ENCODE data around the gene COPG1. TPM values are rescaled to one million over a fixed set of nuclear protein-coding genes. Genes with fewer than 3 reads are reported as not detected.

COPG1 gene
- total and polyA plus RNA-seq, 2 of the 13 experiments (the other 11 are each of a cell fraction or from before 2014, with no cell fraction given), result 98.6 to 166 TPM

DNA sequence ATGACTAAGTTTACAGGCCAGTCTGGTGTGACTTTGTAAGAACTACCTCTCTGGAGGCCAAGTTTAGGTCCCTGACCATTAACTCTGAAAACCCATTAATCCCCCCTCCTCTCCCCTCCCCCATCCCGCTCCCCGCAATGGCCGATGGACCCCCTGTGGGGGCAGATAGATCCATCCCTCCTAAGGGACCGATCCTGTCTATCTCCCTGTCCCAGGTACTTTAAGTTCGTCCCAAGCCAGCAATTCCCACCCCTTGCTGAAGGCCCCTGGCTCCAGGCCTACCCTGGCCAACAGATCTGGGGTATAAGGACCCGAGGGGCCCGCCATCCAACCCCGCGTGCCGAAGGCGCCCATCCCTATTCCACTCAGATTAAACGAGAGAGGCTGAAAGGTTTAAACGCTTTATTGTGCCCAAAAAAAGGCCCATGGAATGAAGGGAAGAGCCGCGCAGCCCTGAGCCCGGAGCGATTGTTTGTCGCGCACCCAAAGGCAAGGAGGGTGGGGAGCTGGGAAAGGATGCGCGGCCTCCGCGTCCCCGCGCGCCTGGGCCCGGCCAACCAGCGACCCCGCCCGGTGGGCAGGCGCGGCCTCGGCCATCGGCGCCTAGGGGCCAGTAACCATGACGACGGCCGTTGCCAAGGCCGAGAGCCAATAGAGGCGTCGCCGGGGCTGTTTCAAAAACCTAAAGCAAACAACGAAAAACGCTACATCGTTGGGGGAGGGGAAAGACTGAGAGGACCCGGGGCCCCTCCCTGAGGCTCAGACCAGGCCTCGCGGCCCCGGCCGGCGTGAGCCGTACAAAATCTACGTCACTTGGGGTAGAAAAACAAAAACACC, 65.2 kb downstream of the COPG1 start (continued):
- TF ChIP-seq GPBP1L1 (CRISPR knock-in tag; IDR thresholded peaks at IDR 0.05) (no peak), ERF (CRISPR knock-in tag; IDR thresholded peaks at IDR 0.05) (peak; percentile 63; the same call in 1 of the 2 replicates), ZNF746 (CRISPR knock-in tag; IDR thresholded peaks at IDR 0.05) (no peak), CHD2 (IDR thresholded peaks at IDR 0.05; ENCODE audit: low read depth, low read length) (no peak), ZBTB46 (CRISPR knock-in tag; IDR thresholded peaks at IDR 0.05; ENCODE audit: borderline replicate concordance) (0 out of 2 replicates have a peak, but pooled peaks have one; percentile 51), HMGA1 (CRISPR knock-in tag; conservative IDR thresholded peaks at IDR 0.05) (no peak), HDAC1 (CRISPR knock-in tag; IDR thresholded peaks at IDR 0.05) (peak; percentile 60; the same call in 1 of the 2 replicates), POLR2G (IDR thresholded peaks at IDR 0.05; ENCODE audit: low read depth, low read length) (peak; percentile 27; the same call in 1 of the 2 replicates), ZNF256 (CRISPR knock-in tag; conservative IDR thresholded peaks at IDR 0.05) (no peak), TBP (CRISPR knock-in tag; IDR thresholded peaks at IDR 0.05) (no peak), GTF3A (CRISPR knock-in tag; conservative IDR thresholded peaks at IDR 0.05) (peak; percentile 76; the same call in 1 of the 2 replicates), RNF2 (conservative IDR thresholded peaks at IDR 0.05; ENCODE audit: low read depth) (no peak), KLF12 (CRISPR knock-in tag; IDR thresholded peaks at IDR 0.05; ENCODE audit: borderline replicate concordance) (peak; percentile 45; the same call in 1 of the 2 replicates), ZSCAN31 (CRISPR knock-in tag; IDR thresholded peaks at IDR 0.05; ENCODE audit: low read depth) (0 out of 2 replicates have a peak, but pooled peaks have one; percentile 29), ZNF232 (CRISPR knock-in tag; IDR thresholded peaks at IDR 0.05; ENCODE audit: borderline replicate concordance) (peak; percentile 36; the same call in 1 of the 2 replicates), HCFC1 (IDR thresholded peaks at IDR 0.05; ENCODE audit: low read depth, low read length) (no peak), ZNF792 (CRISPR knock-in tag; IDR thresholded peaks at IDR 0.05) (0 out of 2 replicates have a peak, but pooled peaks have one; percentile 48), IKZF5 (CRISPR knock-in tag; IDR thresholded peaks at IDR 0.05) (no peak; the same call in 1 of the 2 replicates)
- TF ChIP-seq, protein P1, sequence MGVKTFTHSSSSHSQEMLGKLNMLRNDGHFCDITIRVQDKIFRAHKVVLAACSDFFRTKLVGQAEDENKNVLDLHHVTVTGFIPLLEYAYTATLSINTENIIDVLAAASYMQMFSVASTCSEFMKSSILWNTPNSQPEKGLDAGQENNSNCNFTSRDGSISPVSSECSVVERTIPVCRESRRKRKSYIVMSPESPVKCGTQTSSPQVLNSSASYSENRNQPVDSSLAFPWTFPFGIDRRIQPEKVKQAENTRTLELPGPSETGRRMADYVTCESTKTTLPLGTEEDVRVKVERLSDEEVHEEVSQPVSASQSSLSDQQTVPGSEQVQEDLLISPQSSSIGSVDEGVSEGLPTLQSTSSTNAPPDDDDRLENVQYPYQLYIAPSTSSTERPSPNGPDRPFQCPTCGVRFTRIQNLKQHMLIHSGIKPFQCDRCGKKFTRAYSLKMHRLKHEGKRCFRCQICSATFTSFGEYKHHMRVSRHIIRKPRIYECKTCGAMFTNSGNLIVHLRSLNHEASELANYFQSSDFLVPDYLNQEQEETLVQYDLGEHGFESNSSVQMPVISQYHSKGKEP (CRISPR knock-in tag; IDR thresholded peaks at IDR 0.05), result no peak
- TF ChIP-seq, protein P2, sequence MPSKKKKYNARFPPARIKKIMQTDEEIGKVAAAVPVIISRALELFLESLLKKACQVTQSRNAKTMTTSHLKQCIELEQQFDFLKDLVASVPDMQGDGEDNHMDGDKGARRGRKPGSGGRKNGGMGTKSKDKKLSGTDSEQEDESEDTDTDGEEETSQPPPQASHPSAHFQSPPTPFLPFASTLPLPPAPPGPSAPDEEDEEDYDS (CRISPR knock-in tag; IDR thresholded peaks at IDR 0.05), result peak; percentile 53; the same call in 1 of the 2 replicates
- TF ChIP-seq, protein P3, sequence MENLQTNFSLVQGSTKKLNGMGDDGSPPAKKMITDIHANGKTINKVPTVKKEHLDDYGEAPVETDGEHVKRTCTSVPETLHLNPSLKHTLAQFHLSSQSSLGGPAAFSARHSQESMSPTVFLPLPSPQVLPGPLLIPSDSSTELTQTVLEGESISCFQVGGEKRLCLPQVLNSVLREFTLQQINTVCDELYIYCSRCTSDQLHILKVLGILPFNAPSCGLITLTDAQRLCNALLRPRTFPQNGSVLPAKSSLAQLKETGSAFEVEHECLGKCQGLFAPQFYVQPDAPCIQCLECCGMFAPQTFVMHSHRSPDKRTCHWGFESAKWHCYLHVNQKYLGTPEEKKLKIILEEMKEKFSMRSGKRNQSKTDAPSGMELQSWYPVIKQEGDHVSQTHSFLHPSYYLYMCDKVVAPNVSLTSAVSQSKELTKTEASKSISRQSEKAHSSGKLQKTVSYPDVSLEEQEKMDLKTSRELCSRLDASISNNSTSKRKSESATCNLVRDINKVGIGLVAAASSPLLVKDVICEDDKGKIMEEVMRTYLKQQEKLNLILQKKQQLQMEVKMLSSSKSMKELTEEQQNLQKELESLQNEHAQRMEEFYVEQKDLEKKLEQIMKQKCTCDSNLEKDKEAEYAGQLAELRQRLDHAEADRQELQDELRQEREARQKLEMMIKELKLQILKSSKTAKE (CRISPR knock-in tag; IDR thresholded peaks at IDR 0.05; ENCODE audit: borderline replicate concordance), result no peak
